Astrocyte of the hippocampus (primary cell): ENCODE data around the gene ADAM12.
"Not testable (repeated sequence)": the region's sequence is repeated elsewhere in the genome, so short reads cannot be mapped to it uniquely, and the experiment has no call there.

Experiments
- DNase-seq: peaks from one replicate; pipeline ENCODE4 v3.0.0; 2011; ENCODE audit warnings: low read depth, low spot score

ADAM12 gene

DNA sequence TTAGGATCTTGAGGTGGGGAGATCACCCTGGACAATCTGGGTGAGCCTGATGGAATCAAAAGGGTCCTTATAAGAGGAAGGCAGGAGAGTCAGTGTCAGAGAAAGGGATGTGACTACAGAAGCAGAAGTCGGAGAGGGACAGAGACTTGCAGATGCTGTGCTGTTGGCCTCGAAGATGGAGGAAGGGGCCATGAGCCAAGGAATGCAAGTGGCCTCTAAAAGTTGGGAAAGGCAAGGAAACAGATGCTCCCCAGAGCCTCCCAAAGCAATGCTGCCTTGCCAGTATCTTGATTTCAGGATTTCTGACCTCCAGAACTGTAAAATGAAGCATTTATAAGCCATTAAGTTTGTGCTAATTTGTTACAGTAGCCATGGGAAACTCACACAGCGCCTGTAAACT, 326.8 kb downstream of the ADAM12 start:
- DNase-seq, result no peak

DNA sequence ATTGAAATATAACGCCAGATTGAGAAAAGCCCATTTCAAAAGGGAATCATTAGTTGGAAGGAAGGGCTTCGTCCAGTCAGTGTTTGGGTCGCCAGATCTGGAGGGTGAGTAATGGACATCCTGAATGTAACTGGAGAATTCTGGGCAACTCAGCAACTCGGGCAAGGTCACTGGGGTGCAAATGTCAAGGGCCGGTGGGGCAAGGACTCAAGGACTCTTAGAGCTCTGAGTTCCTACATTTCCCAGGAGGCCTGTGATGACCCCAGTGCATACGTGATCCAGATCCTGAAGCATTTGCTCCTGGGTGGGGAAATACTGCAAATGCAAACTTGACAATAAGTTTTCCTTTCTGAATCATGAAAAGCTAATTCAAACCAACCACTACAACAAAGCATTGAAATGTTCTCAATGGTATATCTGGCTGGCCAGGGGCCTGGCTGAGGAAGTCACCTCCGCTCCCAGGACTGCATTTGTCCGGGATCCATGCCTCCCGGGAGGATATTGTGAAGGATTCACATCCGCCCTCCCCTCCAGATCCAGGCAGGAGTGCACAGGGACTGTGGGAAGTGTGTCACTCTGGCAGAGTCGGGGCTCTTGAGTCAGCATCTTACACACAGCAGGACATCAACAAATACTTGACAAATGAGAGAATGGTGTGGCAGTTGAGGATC, 327.9 kb downstream of the ADAM12 start:
- peak; percentile 76 for DNase-seq

DNA sequence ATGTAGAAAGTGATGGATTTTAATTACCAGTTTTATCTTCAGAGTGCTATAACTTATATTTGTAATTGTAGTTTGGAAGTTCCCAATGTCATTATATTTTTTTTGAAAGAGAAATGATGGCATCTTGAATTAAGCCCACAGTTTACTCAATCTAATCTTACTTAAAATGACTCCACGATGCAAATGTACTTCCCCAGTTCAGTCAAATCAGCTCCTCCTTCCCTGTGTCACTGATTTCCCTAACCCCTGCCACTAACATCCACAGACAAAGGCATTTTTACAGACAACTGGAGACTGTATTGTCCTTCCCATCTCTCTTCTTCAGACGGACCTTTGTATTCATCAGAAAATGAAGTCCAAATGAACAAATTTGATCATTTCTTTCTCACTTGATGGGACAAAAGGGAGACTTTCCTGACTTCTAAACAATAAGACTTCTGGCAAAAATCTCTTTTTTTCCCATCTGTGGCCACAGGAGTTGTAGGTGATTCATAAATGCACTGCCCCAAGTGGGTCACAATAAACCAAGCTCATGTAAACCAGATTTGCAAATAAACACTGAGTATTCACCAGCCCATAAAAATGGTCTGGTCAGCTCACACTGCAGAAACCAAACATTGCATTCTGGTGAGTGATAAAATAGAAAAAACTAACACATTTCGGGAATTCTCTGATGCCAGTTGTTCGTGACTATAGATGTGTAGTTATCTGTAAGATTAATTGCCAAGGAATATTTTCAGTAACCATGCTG, 329.0 kb downstream of the ADAM12 start:
- peak; percentile 64 for DNase-seq

DNA sequence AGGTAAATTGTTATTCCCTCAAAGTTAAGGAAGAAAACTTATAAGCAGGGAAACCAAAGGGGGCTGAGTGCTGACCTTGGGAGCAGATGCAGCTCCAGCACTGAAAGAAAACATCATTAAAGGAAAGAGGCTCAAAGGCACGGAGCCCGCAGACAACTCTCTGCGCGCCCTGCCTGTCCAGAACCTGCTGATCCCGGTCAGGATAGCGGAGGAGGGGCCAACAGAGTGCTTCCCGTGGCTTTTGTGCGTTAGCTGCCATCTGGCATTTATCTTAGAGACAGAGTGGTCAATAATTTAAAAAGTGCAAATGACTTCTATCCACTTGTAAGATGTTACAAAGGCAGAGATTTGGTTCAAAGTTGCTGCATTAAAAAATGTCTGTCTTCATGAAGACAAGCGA, 329.8 kb downstream of the ADAM12 start:
- no peak for DNase-seq

DNA sequence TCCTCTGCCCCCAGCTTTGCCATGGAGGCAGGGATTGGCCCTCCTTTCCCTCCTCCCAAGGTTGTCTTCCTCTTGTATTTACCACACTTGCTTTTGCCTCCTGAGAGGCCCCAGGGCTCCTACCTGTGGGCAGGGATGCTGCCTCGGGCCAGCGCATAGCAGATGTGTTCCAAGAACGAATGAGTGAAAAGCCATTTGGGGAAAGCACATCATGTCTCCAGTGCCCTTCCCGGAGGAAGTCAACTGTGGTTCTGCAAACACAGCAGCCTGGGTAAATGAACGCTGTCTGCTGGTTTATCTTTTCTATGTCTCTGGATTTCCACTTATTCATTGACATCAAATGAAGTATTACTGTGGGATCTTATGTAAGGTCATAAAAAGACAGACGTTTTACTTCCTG, 330.2 kb downstream of the ADAM12 start:
- no peak for DNase-seq

DNA sequence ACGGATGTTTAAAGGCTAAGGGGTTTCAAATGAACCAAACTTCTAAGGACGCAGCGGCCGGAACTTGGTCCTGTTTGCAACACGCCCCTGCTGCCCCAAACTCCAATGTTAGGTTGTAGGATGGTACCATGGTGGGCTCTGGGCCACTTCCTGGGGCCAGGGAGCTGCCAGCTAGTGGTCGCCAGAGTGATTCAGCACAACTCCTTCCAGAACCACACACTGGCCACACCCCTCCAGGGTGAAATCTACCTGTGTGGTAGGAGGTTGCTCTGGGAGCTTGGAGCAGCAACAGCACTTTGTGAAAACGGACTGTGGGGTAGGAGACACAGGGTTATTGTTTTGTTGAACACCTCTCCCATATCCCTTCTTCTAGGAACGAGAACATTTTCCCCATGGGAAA, 330.8 kb downstream of the ADAM12 start:
- no peak for DNase-seq

DNA sequence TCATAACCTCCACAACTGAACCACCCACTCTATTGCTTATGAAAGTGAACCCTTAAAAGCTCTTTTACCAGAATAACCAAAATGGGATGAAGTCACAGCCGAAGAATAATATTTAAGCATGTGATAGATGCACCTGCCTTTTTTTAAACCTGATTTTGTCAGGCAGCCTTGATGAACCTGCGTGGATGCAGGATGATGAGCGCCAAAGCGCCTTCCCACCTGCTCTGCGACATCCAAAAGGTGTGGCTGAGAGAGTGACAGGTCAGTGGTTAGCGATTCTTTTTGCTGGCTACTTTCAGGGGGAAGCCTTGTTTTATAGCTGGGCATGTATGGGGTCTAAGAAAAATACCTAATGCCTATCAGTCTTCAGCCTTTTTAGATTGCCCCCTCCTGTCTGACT, 334.1 kb downstream of the ADAM12 start:
- no peak for DNase-seq

DNA sequence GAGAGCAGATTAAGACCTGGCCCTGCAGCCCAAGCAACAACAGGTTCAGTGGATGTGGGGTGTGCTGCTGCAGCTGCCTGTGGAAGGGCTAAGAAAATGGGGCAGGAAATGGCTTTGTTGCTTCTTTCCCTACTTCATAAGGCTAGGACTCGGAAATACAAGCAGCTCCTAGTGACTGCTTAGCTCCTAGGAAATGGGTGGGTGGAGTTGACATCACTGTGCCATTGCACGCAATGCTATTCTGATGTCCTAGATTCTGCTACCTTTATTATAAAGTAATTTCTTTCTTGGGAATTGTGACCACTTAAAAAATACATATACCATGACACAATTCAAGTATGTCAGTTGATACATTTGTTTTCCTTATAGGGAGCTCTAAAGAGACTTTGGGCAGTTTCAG, 336.1 kb downstream of the ADAM12 start:
- DNase-seq, result no peak

DNA sequence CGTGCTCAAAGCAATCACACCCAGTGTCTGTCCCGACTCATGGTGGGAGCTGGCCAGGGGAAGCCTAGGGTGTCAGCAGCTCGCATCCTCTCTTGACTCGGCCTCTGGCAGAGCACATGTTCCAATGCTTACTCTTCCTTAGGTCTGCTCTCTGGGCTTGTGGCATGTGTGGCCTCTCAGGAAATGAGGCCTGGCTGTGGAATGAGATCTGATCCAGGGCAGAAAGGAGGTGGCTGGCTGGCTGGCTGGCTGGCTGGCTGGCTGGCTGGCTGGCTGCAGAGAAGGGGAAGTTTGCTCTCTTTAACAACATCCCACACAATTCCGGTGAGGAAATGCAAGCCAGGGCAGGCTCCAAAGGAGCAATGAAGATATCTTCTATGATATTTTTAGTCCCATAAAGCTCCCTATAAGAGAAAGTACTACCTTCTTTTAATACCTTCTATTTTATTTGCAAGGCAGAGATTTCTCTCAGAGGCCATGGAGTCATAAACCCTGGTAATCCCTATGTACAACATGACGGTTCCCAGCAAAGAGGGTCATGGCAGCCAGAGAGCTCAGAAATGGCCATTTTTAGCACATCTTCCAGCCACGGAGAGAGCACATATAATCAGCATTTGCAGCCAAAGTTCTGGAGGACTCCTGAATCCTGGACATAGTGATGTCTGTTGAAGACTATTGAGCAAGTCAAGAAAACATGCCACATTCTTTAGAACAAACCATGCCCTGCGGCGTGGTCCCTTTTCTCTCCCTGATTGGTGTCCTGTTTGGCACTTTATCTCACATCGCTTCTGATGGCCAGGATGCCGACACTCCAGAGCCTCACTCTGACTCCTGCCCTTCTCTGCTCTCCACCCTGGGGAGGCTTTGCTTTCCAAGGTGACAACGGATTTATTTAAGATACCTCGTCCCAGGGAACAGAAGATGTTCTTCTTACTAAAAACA, 338.2 kb downstream of the ADAM12 start:
- DNase-seq, result peak; percentile 37

DNA sequence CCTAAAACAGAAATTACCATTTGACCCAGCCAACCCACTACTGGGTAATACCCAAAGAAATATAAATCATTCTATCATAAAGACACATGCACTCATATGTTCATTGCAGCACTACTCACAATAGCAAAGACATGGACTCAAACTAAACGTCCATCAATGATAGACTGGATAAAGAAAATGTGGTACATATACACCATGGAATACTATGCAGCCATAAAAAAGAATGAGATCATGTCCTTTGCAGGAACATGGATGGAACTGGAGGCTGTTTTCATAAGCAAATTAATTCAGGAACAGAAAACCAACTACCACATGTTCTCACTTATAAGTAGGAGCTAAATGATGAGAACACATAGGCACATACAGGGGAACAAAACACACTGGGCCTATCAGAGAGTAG, 340.5 kb downstream of the ADAM12 start:
- not testable (repeated sequence) for DNase-seq

DNA sequence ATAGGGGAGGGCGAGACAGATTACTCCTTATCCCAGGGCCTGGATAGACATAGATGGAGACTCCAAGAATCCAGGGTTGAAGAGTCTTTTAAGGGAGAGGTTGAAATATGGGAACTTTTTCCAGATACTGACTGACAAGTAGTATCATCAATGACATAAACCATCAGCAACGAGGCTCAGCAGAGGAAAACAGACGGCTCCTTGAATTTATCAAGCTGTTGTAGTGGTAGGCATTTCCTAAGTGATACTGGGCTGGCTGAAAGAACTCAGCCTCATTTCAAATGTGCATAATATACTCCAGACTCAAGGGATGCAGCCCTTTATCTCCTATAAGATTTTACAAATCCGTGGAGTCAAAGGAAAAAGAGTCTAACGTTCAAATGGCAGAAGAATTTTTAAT, 341.4 kb downstream of the ADAM12 start:
- no peak for DNase-seq

DNA sequence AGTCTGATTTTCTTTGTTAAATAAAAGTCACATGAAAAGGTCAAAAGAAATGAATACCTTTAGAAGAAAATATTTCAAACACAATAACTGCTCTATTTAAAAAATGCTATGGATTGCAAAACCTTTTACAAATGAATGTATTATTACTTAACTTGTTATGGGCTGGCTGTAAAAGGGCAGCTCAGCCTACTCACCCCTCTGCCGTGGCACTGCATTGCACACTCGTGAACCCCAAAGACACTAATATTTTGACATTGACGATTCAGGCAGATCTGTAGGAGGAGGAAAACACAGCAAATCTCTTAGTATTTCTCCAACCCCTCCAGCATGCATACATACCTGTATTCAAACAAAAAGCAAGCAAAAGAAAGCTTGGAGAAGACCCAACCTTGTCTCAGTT, 342.4 kb downstream of the ADAM12 start:
- DNase-seq, result no peak

DNA sequence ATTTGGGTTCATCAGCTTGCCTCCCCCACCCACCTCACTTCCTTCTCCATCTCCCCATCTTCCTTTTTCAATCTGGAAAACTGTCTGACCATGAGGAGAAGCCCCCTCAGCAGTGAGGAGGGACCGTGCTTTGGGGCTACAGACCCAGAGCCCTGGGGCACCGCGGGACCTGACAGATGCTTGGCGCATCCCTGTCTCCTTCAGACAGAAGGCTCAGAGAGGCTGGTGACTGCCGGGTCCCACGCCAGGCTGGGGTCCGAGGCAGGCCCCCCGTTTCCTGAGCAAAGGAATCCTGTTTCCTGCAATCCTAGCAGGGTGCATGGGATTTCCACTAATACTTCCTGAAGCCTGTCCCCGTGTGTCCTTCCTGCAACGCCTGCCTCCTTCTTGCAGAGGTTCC, 344.9 kb downstream of the ADAM12 start:
- DNase-seq, result no peak

DNA sequence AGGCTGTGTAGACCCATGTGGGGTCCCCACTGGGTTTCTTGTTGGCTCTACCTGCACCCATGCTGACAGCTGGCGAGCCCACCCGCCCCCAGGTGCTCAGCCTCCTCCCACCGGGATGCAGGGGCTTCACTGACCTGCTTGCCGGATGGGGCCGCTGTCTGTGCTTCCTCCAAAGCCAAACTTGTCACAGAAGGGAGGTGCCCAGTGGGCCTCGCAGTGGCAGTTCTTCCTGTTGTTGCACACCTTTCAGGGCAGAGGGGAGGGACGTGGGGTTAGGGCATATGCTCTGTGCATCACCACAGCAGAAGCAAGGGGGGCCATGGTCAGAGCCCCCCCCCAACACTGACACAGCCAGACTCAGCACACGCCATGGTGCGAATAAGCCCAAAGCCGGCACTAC, 345.4 kb downstream of the ADAM12 start:
- DNase-seq, result no peak

DNA sequence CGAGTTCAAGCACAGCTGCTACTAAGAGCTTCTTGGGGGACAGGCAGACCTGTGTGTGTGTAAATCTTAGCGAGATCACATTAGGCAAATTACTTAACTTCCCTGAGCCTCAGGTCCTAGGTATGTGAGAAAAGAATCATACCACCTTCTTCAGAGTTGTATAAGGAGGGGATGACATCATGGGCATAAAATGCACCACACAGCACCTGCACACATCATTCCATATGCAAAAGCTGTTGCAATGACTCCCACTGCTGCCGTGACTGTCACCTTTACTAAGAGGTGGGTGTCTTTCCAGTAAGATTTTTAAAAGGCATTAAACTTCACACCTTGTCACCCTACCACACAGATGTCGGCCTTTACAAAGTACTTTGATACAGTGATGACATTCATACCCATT, 345.9 kb downstream of the ADAM12 start:
- no peak for DNase-seq

DNA sequence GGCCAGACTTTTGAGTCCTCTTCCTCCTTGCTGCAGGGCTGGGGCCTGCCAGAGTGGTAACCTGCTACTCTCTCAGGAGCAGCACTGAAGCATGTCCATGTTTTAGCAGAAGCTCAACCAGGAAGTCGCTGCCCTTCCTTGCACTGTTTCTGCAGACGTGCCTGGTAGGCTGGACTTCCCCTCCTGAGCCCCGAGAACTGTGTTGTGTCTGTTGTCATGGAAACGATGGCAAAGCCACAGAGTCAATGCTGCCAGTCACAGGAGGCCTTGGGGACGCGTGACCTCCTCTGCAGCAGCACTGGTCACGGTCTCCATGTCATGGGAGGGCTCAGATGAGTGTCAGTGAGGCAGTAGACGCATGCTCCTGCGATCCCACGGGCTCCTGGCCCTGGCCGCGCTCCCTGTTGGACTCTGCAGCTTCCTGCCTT, 346.5 kb downstream of the ADAM12 start:
- DNase-seq, result peak; percentile 78

DNA sequence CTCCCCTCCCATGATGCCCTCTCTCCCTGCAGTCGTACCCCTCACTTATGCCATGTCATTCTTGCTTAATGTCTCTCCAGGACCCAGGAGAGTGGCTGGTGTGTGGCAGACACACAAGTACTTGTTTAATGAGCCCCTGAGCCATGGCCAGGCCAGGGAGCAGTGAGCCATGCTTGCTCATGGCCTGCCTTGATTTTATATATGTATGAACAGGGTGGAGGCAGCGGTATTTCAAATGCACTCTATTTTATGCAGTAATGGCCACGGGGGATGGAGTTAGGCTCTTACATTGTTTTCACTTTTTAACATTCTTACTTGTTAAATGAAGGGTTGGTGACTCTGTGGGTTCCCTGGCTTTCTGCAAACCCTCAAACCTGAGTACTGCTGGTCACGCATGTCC, 347.2 kb downstream of the ADAM12 start:
- DNase-seq, result no peak

DNA sequence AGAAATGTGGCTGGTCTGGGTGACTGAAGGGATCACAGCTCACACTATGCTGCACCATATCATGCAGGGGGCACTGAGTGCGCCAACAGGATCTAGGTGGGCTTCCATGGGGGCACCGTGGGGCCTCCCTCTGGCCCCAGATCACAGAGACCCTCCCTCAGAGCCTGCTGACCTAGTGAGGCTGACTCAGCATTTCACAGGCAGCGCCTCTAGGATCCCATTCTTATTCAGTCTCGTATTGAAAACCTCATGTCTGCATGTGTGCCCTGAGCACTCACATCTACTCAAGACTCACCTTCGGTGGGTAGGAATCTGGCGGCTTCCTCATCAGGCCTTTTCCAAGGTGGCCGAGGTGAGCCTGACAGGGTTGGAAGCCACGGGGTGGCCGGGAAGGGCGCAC, 350.3 kb downstream of the ADAM12 start:
- no peak for DNase-seq

DNA sequence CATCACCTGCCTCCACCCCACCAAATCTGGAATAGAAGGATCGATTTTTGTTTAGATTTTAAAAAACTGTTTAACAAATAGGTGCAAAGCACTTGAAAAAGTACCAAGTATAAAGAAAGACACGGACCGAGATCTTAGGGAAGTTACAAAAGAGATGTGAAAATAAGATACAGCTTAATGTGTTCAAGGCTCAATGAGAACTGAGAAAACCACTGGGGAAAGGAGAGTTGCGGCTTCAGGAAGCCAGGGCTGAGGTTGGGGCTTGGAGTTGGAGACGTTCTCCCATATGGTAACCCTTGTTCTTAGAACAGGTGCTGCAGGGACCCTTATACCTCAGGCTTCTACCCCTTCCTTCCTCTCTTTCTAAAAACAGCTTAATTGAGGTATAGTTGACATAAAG, 351.8 kb downstream of the ADAM12 start:
- no peak for DNase-seq

DNA sequence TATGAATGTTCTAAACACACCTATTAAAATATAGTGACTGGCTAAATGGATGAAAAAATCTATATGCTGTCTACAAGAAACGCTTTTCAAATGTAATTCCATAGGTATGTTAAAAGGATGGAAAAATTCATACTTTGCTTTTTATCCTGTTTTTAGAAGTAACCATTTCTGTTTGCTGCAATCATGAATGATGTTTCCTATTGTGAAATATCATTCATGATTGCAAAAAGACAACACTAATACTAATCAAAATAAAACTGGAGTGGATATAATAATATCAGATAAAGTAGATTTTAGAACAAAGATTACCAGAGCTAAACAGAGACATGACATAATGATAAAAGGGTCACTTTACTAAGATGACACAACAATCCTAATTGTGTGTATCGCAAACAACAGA, 353.7 kb downstream of the ADAM12 start:
- no peak for DNase-seq

DNA sequence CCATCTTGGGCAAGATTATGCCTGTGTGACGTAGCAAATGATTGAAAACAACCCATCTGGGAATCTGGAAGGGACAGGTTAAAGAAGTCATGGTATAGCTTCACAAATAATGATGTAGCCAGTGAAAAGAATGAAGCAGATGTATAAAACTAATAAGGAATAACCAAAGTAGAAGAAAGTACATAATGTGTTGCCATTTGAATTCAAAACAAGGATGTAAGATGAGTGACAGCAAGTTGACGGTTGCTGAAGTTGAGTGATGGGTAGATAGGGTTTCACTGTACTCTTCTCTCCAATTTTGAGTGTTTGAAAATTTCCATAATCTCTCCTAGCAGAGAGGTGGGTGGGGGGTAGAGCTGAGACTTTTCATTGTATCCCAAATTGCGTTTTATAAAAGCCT, 358.3 kb downstream of the ADAM12 start:
- DNase-seq, result no peak

DNA sequence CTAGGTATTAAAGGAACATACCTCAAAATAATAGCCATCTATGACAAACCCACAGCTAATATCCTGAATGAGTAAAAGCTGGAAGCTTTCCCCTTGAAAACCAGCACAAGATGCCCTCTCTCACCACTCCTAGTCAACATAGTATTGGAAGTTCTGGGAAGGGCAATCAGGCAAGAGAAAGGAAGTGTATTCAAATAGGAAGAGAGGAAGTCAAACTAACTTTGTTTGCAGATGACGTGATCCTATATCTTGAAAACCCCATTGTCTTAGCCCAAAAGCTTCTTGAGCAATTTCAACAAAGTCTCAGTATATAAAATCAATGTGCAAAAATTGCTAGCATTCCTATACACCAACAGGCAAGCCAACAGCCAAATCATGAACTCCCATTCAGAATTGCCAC, 360.6 kb downstream of the ADAM12 start:
- no peak for DNase-seq
